Right renal pelvis (tissue), 4 donors: ENCODE measurements around the gene ENSA. TPM values are rescaled to one million over a fixed set of nuclear protein-coding genes. Genes with fewer than 3 reads are reported as not detected.
A peak's percentile ranks its signal among the peaks of the same experiment; 100 is the strongest.
"Not testable (repeated sequence)": the region's sequence is repeated elsewhere in the genome, so short reads cannot be mapped to it uniquely, and the experiment has no call there.

Source experiments
- DNase-seq, 4 donors: peaks; one replicate each; pipeline ENCODE4 v3.0.0-alpha.2; 2013; ENCODE audit warnings: low read depth in 4 of 4, low spot score in 3 of 4, missing footprints in 1 of 4
- polyA plus RNA-seq, 4 donors: library from polyadenylated mRNA; unstranded; fragments of 120-200 nt; gene quantifications; one replicate each; pipeline ENCODE4 v1.2.1, GENCODE V29; 2013; ENCODE audit not compliant: insufficient read length in 4 of 4

Gene ENSA, protein sequence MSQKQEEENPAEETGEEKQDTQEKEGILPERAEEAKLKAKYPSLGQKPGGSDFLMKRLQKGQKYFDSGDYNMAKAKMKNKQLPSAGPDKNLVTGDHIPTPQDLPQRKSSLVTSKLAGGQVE
- 100 to 1,000 TPM; 220 to 235 (median 227) TPM for polyA plus RNA-seq

GRCh38 chr1:150629115-150629928 lies at the start of gene ENSA:
ENSA (minus strand) TSS chr1:150629612; CDS start chr1:150629470, 142 bp downstream.
- DNase-seq: peak; percentile 93 to 99 (median 98)

GRCh38 chr1:150678988-150679387 lies 49.6 kb upstream of the ENSA start:
- DNase-seq: no peak

- no peak for DNase-seq
These were observed 45.5 kb upstream of the ENSA start for GRCh38 chr1:150674881-150675280.

DNA sequence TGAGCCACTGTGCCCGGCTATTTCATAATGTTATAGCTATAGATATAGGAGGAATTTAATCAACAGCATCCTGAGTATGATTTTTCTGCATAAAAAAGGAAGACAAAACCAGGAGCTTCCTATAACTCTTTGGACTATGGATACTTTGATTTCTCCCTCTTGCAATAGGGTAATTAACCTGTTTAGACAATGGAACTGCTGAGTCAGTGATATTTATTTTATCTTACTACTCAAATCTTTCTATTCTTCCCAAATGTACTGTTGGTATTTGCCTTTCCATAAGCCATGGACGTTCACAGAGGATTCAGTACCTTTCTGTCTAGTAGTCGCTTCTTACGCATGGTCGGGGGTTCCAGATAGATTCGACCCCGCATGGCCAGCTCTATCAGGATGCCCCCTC lies 33.9 kb upstream of the ENSA start:
- no peak for DNase-seq

GRCh38 chr1:150662811-150663210 lies 33.4 kb upstream of the ENSA start:
- no peak for DNase-seq

DNA sequence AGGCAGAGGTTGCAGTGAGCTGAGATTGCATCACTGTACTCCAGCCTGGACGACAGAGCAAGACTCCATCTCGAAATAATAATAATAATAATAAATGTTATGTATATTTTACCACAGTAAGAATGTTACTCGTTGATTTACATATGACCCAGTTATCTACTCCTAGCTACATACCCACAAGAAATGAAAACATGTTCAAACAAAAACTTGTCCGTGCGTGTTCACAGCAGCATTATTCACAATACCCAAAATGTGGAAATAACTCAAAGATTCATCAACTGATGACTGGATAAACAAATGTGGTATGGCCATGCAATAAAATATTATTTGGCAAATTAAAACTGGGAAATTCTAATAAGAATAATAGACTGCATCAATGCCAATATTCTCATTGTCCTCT lies 31.7 kb upstream of the ENSA start:
- no peak for DNase-seq

DNA sequence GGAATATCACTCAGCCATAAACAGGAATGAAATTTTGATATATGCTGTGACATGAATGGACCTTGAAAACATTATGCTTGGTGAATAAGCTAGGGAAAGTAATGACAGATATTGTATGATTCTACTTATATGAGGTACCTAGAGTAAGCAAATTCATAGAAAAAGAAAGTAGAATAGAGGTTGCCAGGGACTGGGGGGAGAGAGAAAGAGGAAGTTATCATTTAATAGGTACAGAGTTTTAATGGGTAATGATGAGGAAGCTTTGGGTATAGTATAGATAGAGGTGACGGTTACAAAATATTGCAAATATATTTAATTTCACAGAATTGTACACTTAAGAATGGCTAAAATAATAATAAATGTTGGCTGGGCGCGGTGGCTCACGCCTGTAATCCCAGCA lies 31.2 kb upstream of the ENSA start:
- DNase-seq: no peak

GRCh38 chr1:150657064-150657463 lies 27.7 kb upstream of the ENSA start:
- not testable (repeated sequence) for DNase-seq

DNA sequence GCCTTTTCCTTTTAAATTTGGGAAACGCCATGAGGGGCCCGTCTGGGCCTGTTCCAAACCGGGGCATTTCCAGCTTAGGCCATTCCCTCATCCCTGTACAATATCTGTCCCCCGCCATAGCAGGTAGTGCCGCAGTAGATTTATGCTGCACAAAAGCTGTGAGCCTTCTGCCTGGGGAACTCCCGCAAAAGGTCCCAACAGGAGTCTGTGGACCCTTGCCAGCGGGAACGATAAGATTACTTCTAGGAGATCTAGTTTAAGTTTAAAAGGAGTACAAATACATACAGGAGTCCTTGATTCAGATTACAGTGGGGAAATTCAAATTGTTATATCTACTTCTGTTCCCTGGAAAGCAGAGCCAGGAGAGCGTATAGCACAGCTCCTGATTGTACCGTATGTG lies 25.2 kb upstream of the ENSA start:
- not testable (repeated sequence) for DNase-seq

DNA sequence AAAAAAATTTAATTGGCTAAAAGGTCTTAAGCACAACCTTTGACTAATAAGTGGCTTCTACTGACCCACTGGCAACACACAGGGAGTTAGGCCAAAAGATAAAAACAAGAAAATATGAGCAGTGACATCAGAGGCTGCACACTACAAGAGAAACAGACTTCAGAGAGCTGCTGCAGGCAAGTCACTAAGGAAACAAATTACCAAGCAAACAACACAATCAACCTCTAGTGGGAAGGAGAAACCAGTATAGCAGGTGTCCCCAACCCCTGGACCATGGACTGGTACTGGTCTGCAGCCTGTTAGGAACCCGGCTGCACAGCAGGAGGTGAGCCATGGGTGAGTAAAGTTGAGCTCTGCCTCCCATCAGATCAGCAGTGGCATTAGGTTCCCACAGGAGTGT lies 20.8 kb upstream of the ENSA start:
- DNase-seq: no peak

DNA sequence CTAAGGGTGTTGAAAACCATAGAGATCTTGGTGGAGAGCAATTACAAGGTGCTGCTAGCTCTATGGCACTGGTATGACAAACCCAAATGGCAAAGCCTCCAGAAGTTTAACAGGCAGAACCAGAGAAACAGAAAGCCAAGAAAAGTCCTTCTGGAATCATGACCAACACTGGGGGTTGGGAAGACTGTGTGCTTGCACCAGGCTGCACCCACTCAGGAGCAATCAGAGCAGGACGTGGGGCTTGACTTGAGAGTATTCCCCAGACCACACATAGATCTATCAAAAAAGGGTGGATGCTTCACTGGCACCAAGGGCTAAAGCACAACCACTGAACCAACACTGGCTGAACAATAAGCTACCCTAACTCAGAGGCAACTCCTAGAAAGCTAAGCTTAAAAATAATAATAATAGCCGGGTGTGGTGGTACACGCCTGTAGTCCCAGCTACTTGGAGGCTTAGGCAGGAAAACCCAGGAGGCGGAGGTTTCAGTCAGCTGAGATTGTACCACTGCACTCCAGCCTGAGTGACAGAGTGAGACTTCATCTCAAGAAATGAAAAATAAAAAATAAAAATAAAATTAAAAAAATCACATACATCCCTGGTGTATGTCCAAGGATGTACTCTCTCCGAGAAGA lies 20.1 kb upstream of the ENSA start:
- DNase-seq: no peak

DNA sequence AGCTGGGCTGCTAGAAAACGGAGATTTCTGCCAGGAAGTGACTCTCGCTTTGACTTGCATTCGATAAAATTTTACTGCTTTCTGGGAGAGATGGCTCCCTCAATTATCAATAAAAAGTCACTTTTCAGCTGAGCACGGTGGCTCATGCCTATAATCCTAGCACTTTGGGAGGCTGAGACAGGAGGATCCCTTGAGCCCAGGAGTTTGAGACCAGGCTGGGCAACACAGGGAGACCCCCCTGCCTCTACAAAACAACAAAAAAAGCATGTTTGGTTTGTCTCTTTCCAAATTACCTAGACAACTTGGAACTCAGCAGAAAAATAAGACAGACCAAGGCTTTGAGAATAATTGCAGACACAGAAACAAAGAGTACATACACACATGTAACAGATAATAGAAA lies 12.9 kb upstream of the ENSA start:
- DNase-seq: no peak

- DNase-seq: not testable (repeated sequence)
These were observed 11.9 kb upstream of the ENSA start for GRCh38 chr1:150641126-150641815.

DNA sequence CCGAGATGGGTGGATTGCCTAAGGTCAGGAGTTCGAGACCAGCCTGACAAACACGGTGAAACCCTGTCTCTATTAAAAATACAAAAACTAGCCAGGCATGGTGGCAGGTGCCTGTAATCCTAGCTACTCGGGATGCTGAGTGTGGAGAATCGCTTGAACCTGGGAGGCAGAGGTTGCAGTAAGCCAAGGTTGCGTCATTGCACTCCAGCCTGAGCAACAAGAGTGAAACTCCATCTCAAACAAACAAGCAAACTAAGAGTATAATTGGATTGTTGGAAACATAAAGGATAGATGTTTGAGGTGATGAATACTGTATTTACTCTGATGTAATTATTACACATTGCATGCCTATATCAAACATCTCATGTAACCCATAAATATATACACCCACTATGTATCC lies 9.0 kb upstream of the ENSA start:
- not testable (repeated sequence) for DNase-seq

GRCh38 chr1:150634839-150635622 lies 5.6 kb upstream of the ENSA start:
- not testable (repeated sequence) for DNase-seq

GRCh38 chr1:150628766-150629114 lies 672 bp downstream of the ENSA start:
- DNase-seq: no peak

- DNase-seq: no peak
These were observed 1.5 kb downstream of the ENSA start for GRCh38 chr1:150627826-150628410.

DNA sequence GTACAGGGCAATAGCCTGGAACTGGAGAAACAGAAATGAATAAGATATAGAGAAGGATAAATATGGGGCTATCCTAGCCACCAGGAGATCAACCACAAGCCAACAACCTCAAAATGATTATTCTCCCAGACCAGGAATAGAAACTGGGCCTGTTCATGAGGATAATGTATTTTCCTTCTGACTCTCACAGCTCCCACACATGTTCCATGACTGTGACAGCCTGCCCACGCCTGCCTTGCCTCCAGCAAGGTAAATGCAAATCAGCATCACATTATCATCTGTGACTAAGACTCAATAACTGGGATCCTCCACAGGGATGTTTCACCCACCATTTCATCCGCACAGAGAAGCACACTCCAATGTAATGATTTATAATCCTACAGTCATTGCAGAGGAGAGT lies 3.3 kb downstream of the ENSA start:
- DNase-seq: no peak

- not testable (repeated sequence) for DNase-seq
These were observed 4.9 kb downstream of the ENSA start for GRCh38 chr1:150624546-150624945.

DNA sequence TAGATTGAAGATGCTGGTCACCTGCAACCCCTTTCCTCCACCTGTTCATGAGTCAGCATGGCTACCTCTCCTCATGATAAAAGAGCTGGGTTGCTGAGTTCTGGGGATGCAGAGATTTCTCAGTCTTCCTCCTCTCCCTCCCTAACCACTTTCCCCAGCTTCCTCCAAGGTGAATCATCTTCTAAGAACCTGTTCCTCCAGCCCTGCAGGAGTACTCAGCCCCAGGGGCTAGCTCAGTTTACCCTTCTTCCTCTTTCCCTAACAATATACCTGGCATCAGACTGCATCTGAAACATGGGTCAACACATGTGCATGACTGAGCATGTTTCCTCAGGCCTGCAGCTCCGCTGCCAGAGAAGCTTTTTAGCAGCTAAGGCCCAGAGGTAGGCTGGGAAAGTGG lies 5.3 kb downstream of the ENSA start:
- not testable (repeated sequence) for DNase-seq
